Gastrocnemius medialis (tissue), 4 donors: ENCODE measurements around the gene KANSL1. TPM values are rescaled to one million over a fixed set of nuclear protein-coding genes. Genes with fewer than 3 reads are reported as not detected.
"Not testable (repeated sequence)": the region's sequence is repeated elsewhere in the genome, so short reads cannot be mapped to it uniquely, and the experiment has no call there.

Experiments used
- ATAC-seq, 2 donors: fragments of 150-250 bp; one replicate each; pipeline ENCODE4 v1.9.1; 2016
- DNase-seq, 2 donors: peaks; one replicate each; pipeline ENCODE4 v3.0.0-alpha.2; 2019
- H3K27ac ChIP-seq, 4 donors: fragments of 200-600 bp; sonication (generic); 1 replicate in 1 of 4; 2 replicates in 3 of 4; pipeline ENCODE4 v1.5.1; 2016 to 2018; ENCODE audit warnings: mild to moderate bottlenecking in 2 of 4, moderate library complexity in 1 of 4
- H3K27me3 ChIP-seq, 3 donors: fragments of 200-600 bp; sonication (generic) in 2 of 3; 1 replicate in 1 of 3; 2 replicates in 2 of 3; pipeline versions ENCODE4 v1.5.1 to v1.6.0; 2016 to 2019; ENCODE audit warnings: mild to moderate bottlenecking in 1 of 3, moderate library complexity in 1 of 3
- H3K36me3 ChIP-seq, 2 donors: fragments of 200-600 bp; sonication (generic) in 1 of 2; one replicate each; pipeline ENCODE4 v1.5.1; 2017 to 2018
- H3K4me1 ChIP-seq, 2 donors: fragments of 200-600 bp; sonication (generic) in 1 of 2; one replicate each; pipeline ENCODE4 v1.5.1; 2016 to 2017; ENCODE audit warnings: mild to moderate bottlenecking in 2 of 2
- H3K4me3 ChIP-seq, 4 donors: fragments of 200-600 bp; sonication (generic) in 3 of 4; 1 replicate in 1 of 4; 2 replicates in 3 of 4; pipeline ENCODE4 v1.5.1; 2016 to 2019; ENCODE audit warnings: mild to moderate bottlenecking in 2 of 4
- H3K9me3 ChIP-seq, 3 donors: fragments of 200-600 bp; sonication (generic) in 2 of 3; 1 replicate in 1 of 3; 2 replicates in 2 of 3; pipeline ENCODE4 v1.5.1; 2016 to 2019
- CTCF ChIP-seq, 5 experiments: fragments of 450-650 bp in 3 of 5; fragments of 200-600 bp in 2 of 5; sonication (generic) in 2 of 5; IDR thresholded peaks in 4 of 5; conservative IDR thresholded peaks in 1 of 5; 1 replicate in 4 of 5; 2 replicates in 1 of 5; pipeline ENCODE4 v1.5.1; 2016 to 2019; ENCODE audit warnings: antibody characterized with exemption in 5 of 5, mild to moderate bottlenecking in 3 of 5, moderate library complexity in 3 of 5
- POLR2A ChIP-seq, 2 donors: fragments of 450-650 bp; IDR thresholded peaks; one replicate each; pipeline ENCODE4 v1.6.1; 2017; ENCODE audit warnings: antibody characterized with exemption in 2 of 2, mild to moderate bottlenecking in 2 of 2, moderate library complexity in 2 of 2
- in situ Hi-C, 4 donors: fragments of 200-750 bp; cut with MboI; loops; one replicate each; pipeline versions ENCODE4 v1.15.0 to v1.8.0; 2017; ENCODE audit warnings: low sequenced_read_pairs in 4 of 4
- intact Hi-C: fragments of 100-400 bp; cut with DNase I; formaldehyde crosslinking; loops from one replicate; pipeline ENCODE4 v1.15.1; 2023; ENCODE audit warnings: low total_unique reads
- total RNA-seq, 4 donors: library from RNA; depleted of rRNA; stranded (reverse); fragments of >200 nt; gene quantifications; one replicate each; pipeline versions ENCODE4 v1.1.0 to v1.2.3, GENCODE V29; 2016

Gene KANSL1
- total RNA-seq, result 10 to 100 TPM; 19.9 to 35.9 (median 31.2) TPM

GRCh38 chr17:46193151-46193625 is at the start of gene KANSL1:
KANSL1 (minus strand) TSS chr17:46193429; CDS start chr17:46172143, 21,286 bp downstream.
- ATAC-seq (peak; percentile 80 to 83), DNase-seq (peak; percentile 83 to 86)
- Histone ChIP-seq H3K9me3 (no peaks in the 10 kb centered on the region), H3K4me1 (peaks cover 40 to 44% of the 10 kb centered on the region in 2 donors), H3K4me3 (peak within 1 kb of the TSS; percentile 80 to 97 (median 94)), H3K27me3 (no peaks in the 10 kb centered on the region), H3K36me3 (no peaks in the 10 kb centered on the region), H3K27ac (peak within 1 kb of the TSS; percentile 91 to 99 (median 98))
- TF ChIP-seq CTCF (IDR thresholded peaks at IDR 0.05 in 4 of 5, conservative IDR thresholded peaks at IDR 0.05 in 1 of 5) (peak in 3 of 5 experiments; percentile 35 to 90 (median 59)), POLR2A (IDR thresholded peaks at IDR 0.05) (no peak)
- in situ Hi-C loops, result no loop called here
- intact Hi-C loops, result loop anchor here (1.0 to 5.0 kb wide), 4 partner anchors 86 to 1046 kb away; partner anchors contain the start of gene HEXIM1

GRCh38 chr17:46231359-46231758 is 38.1 kb upstream of the KANSL1 start:
- H3K4me1 ChIP-seq, intact Hi-C loops, H3K27me3 ChIP-seq, H3K36me3 ChIP-seq, ATAC-seq, H3K27ac ChIP-seq, DNase-seq, in situ Hi-C loops, H3K4me3 ChIP-seq, H3K9me3 ChIP-seq: not testable (repeated sequence)

- Histone ChIP-seq H3K4me3 (peak overlapping the region; percentile 60 to 67 (median 65)), H3K27ac (peak overlapping the region in 3 of 4 donors; percentile 54 to 67 (median 57))
- TF ChIP-seq CTCF (IDR thresholded peaks at IDR 0.05 in 4 of 5, conservative IDR thresholded peaks at IDR 0.05 in 1 of 5), result peak in 1 of 5 experiments; percentile 17
- H3K27me3 ChIP-seq, H3K36me3 ChIP-seq, in situ Hi-C loops, H3K4me1 ChIP-seq, H3K9me3 ChIP-seq, intact Hi-C loops: not testable (repeated sequence)
- DNase-seq, result peak; percentile 74 to 89
- peak; percentile 100 for ATAC-seq
Measured at GRCh38 chr17:46225274-46225794, 32.1 kb upstream of the KANSL1 start.

- H3K4me1 ChIP-seq, H3K9me3 ChIP-seq, H3K27me3 ChIP-seq, H3K36me3 ChIP-seq, intact Hi-C loops, DNase-seq, in situ Hi-C loops: not testable (repeated sequence)
- Histone ChIP-seq H3K27ac (peak overlapping the region in 3 of 4 donors; percentile 54 to 67 (median 57)), H3K4me3 (peak overlapping the region; percentile 60 to 67 (median 65))
- peak; percentile 57 to 64 for ATAC-seq
Measured at GRCh38 chr17:46224864-46225263, 31.6 kb upstream of the KANSL1 start.

GRCh38 chr17:46223041-46223440 is 29.8 kb upstream of the KANSL1 start:
- H3K4me3 ChIP-seq, H3K9me3 ChIP-seq, H3K27me3 ChIP-seq, intact Hi-C loops, in situ Hi-C loops, H3K27ac ChIP-seq, ATAC-seq, DNase-seq, H3K4me1 ChIP-seq, H3K36me3 ChIP-seq: not testable (repeated sequence)

- ATAC-seq, result no peak
- no peak for DNase-seq
- no peak for TF ChIP-seq POLR2A (IDR thresholded peaks at IDR 0.05)
- peaks cover 8 to 9% of the 10 kb centered on the region in 2 donors for H3K4me1 ChIP-seq
- H3K4me3 ChIP-seq, result no peak overlapping the region
- no peak overlapping the region for H3K27ac ChIP-seq
- intact Hi-C loops, result no loop called here
- no peaks in the 10 kb centered on the region for H3K27me3 ChIP-seq
- no peaks in the 10 kb centered on the region for H3K9me3 ChIP-seq
- in situ Hi-C loops, result loop anchor here in 3 of 4 donors (10.0 kb wide), 2 partner anchors 172 to 182 kb away; no protein-coding TSS in a partner anchor
- H3K36me3 ChIP-seq, result no peaks in the 10 kb centered on the region
Measured at GRCh38 chr17:46216682-46217081, 23.5 kb upstream of the KANSL1 start.
